Measurements from ENCODE around the gene SLC8B1. TPM values are rescaled to one million over a fixed set of nuclear protein-coding genes. Genes with fewer than 3 reads are reported as not detected.

Gene SLC8B1
- total RNA-seq, result 23.2 TPM

DNA sequence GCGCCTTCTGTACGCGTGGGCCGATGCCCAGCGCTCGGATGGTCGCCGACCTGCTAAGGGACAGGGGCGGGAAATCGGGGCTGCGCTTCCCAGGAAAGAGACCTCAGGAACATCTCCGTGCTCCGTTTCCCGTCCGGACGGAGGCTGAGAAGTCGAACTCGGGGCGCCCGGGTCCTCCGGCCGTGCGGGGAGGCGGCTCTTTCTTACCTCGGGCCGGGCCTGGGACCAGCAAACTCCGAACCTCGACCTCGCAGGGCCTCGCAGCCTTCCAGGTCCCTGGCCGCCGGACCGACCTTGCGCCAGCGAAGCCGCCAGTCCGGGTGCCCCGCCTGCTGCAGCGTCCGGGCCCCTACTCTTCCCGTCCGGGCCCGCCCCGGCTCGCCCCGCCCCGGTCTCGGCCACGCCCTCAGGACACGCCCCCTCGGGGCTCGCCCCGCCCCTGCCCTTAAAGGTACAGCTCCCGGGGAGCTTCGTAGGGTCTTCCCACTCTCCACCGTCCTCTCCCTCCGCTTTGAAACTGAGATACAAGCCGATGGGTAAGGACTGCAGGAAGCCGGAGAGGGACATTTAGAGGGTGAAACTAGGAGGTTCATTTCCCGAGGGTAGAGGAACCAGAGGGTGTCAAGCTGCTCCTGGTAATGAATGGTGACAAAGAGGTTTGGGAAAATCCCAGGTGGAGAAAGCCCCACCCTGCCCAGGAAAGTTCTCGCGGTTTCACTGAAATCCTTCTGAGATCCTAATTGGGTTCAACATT, at the start of gene SLC8B1:
SLC8B1 (minus strand) TSS at position 324 of the 754 bp plus-strand sequence. CDS start 2,231 bp downstream, outside the sequence.
- ATAC-seq (peak; percentile 99), DNase-seq (ENCODE audit: low spot score) (peak; percentile 94)

DNA sequence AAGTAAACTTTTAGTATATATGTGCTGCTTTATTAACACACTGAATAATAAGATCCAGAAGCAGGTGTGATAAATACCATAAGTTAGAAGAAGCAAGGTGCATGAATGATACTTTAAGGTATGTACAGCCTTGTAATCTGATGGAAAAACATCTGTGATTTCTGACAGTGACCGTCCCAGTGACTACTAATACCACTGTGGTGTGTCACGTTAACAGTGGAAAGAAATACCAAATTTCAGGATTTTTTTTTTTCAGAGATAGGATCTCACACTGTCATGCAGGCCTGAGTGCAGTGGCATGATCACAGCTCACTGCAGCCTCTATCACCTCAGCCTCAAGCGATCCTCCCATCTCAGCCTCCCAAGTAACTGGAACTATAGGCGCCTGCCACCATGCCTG, 47.3 kb upstream of the SLC8B1 start:
- ATAC-seq, result no peak

DNA sequence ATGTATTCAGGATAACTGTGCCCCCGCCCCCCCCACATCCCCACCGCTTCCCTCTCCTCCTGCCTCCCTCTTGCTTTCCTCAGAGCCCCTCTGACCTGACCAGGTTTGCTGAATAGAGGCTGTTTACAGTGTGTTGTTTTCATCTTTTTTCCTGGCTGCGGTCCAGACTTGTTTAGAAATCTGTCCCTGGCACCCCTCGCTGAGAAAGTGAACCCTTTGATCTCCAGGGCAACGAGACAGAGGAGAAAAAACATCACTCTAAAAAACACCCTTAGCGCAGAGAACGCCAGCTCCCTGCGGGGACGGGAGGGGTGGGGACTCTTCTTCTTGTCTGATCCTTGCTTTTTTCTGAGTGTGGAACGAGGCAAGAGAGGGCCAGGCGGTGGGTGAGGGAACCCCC, 46.3 kb upstream of the SLC8B1 start:
- DNase-seq (ENCODE audit: low spot score) (no peak), ATAC-seq (no peak)

More for the DNA sequence above, 47.3 kb upstream of the SLC8B1 start:
- DNase-seq (ENCODE audit: low spot score), result no peak

DNA sequence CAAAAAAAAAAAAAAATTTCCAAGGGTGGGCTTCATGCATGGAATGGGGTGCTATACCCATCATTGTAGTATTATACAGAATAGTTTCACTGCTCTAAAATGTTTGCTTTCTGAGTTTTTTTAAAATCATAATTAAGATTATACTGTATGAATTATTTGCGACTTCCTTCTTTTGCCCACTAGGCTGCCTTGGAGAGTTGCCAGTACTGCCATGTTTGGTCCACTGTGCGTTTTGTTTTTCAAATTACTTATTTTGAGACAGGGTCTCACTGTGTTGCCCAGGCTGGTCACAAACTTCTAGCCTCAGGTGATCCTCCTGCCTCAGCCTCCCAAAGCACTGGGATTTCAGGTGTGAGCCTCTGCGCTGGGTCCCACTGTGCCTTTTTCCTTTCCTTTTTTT, 43.4 kb upstream of the SLC8B1 start:
- DNase-seq (ENCODE audit: low spot score) (no peak), ATAC-seq (no peak)

DNA sequence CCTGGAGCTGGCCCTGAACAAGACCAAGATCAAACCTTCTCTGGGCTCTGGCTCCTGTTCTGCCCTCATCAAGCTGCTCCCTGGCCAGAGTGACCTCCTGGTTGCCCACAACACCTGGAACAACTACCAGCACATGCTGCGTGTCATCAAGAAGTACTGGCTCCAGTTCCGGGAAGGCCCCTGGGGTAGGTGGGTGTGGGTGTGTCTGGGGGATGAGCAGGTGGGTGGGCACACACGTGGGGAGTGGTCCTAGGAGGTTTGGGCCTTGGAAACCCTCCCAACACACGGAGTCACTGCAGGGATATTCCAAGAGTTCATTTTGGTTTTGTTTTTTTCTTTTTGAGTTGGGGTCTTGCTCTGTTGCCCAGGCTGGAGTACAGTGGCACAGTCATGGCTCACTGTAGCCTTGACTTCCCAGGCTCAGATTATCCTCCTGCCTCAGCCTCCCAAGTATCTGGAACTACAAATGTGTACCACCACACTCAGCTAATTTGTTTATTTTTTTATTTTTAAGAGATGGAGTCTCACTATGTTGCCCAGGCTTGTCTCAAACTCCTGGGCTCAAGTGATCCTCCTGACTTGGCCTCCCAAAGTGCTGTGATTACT, 40.0 kb upstream of the SLC8B1 start:
- ATAC-seq (no peak), DNase-seq (ENCODE audit: low spot score) (no peak)

DNA sequence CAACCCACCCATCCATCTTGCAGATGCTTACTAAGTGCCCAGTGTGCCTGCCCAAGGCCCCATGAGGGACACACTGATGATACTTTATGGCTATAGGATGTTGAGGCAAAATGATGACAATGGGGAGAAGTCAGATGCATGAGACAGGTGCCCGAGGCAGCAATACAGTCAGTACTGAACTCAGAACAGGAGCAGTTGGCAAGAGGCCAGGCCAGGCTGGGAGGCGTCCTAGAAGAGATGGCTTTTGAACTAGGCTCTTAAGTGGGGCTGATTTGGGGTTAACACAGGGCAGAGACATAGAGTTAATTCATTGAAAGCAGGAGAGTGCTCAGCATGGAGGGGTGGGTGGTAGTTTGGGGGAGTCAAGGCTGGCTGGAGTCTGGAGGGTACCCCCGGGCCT, 39.1 kb upstream of the SLC8B1 start:
- DNase-seq (ENCODE audit: low spot score) (no peak), ATAC-seq (no peak)

DNA sequence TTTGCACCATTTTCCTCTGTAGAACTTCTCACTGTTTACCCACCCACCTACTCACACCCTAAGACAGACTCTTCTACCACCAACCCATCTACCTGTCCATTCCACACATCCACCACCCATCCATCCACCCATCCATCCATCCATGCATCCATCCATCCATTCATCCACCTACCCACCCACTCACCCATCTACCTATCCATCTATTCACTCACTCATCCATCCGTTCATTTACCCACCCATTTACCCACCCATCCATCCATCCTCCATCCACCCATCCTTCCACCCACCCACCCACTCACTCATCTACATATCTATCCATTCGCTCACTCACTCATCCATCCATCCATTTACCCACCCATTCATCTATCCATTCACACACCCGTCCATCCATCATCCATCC, 38.5 kb upstream of the SLC8B1 start:
- ATAC-seq (no peak), DNase-seq (ENCODE audit: low spot score) (no peak)

DNA sequence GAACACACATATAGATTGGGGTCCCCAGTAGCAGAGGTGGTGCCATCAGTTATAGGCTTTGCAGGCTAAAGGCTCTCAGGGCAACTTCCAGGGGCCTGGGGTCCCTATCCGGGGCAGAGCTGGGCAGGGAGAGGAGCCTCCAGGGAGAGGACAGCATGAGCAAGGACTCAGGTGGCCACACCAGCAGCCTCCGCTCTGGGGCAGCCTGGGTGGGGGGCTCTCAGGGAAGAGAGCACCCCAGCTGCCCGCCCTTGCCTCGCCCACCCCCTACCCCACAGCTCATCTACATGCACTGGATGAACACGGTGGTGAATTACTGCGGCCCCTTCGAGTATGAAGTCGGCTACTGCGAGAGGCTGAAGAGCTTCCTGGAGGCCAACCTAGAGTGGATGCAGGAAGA, 37.5 kb upstream of the SLC8B1 start:
- DNase-seq (ENCODE audit: low spot score), result no peak
- ATAC-seq, result no peak

DNA sequence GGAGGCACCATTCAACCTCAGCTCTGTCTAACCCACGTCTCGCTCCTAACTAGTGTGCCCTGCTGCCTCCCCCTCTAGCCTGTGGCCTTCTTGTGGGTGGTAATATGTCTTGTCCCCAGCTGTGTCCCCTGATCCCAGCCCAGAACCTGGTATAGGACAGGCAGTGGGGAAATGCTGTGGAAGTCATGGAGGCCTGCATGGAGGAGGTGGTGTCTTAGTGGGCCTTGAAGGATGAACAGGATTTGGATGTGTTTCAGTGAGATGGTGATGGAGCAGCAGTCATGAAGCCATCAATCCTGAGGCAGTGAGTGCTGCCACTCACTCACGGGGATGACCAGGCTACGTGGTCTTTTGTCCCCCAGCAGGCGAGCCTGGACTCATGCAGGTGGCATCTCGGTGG, 36.9 kb upstream of the SLC8B1 start:
- DNase-seq (ENCODE audit: low spot score) (no peak), ATAC-seq (no peak)

DNA sequence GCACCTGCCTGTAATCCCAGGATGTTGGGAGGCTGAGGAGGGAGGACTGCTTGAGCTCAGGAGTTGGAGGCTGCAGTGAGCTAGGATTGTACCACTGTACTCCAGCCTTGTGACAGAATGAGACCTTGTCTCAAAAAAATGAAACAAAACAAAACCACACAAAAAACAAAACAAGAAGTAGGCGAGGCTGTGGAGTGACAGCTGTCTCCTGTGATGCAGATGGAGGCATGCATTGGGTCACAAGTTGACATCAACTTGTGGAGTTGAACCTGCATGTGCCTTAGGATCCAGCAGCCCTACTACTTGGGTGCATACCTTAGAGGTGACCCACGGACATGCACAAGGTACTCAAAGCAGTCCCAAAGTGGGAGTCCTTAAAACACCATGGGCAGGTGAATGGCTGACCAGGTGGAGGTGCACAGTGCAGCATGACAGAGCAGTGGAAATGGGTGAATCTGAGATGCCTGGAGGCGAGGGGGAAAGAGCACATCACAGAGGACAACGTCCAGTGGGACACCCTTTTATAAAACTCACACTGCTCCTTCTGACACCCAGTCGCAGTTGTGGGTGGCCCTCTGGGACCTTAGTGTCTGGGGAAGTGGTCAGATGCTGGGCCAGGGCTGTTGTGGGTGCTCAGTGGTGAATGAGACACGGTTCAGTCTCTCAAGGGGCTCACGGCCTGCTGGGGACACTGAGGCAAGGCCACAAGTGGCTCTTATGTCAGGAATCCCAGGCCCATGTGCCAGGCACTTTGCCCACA, 36.2 kb upstream of the SLC8B1 start:
- DNase-seq (ENCODE audit: low spot score) (no peak), ATAC-seq (no peak)

DNA sequence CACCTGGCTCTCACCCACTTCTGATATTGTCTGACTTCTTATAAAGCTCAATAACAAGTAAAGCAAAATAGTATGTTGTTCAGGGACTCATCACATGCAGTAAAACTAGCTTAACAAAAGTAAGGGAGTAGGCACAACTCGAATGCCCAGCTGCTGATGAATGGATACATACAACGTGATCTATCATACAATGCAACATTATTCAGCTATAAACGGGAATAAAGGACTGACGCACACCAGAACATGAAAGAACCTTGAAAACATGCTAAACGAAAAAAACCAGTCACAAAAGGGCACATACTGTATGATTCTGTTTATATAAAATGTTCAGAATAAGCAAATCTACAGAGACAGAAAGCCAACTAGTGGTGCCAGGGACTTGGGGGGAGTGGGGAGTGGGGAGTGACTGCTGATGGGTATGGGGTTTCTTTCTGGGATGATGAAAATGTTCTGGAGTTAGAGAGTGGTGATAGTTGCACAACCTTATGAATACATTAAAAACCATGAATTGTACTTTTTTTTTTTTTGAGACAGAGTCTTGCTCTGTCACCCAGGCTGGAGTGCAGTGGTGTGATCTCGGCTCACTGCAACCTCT, 34.6 kb upstream of the SLC8B1 start:
- DNase-seq (ENCODE audit: low spot score) (no peak), ATAC-seq (no peak)

DNA sequence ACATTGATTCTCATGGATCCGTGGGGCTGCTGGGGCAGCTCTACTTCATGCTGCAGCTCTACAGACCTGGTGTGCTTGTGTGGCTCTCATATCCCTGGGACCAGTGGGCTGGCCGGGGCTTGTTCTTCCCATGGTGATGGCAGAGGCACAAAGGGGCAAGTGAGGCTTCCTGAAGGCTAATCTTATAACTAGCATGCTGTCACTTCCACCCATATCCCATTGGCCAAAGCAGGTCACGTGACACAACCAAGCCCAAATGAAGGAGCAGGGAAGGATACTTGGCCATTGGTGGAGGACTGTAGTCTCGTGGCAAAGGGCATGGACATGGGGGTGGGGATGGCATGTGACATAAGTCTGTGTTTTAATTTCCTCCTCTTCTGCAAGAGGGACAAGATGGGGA, 33.4 kb upstream of the SLC8B1 start:
- ATAC-seq (no peak), DNase-seq (ENCODE audit: low spot score) (no peak)

DNA sequence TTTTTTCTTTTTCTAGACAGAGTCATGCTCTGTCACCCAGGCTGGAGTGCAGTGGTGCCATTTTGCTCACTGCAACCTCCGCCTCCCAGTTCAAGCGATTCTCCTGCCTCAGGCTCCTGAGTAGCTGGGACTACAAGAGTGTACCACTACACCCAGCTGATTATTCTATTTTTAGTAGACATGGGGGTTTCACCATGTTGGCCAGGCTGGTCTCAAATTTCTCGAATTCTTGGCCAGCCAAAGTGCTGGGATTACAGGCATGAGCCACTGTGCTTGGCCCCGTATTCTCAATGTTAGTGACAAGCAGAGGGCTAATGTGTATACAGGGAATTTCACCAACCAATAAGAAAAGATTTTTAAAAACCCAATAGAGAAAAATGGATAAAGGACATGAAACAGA, 31.9 kb upstream of the SLC8B1 start:
- no peak for DNase-seq (ENCODE audit: low spot score)
- ATAC-seq, result no peak

DNA sequence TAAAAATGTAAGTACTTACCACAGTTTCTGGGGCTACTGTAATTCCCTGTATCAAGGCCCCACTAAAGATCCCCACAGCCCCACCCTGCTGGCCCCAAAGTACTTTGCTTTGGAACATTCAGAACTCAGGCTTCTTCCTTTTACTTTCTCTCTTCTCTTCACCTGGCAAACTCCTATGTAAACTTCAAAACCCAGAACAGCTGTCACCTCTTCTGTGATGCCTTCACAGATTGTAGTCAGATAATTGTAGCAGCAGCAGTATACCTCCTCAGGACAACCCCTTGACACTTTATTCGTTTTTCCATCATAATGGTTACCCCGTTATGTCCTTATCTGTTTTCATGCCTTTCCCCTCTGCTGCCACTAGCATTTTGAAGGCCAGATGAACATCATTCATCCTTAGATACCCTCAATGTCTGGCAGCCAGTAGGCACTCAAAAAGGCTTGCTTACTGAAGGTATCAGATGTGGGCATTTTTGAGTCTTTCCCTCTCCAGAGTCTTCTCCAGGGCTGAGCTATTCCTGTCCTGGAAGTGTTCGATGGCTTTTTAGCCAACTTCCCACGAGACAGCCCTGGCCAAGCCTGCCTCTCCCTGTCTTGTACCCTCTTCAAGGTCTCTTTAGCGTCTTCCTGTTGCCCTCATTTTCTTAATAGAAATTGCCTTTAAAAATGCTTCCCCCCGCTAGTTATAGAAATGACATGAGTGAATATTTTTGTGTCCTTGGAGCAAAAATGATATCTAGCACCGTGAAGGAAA, 30.9 kb upstream of the SLC8B1 start:
- ATAC-seq (no peak), DNase-seq (ENCODE audit: low spot score) (no peak)

DNA sequence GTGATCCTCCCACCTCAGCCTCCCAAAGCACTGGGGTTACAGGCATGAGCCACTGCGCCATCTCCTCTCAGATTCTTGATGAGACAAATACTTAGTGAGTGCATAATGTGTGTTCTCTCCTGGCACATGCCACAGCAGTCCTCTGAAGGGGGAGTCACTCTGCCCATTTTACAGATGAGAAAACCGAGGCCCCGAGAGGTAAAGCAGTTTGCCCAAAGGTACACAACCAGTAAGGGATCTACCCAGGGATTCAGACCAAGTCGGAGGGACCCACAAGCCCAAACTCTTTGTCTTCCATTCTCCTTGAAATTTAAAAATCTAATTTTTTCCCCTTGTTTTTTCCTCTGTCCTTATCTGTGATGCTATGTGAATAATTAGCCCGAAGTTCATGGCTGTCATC, 29.8 kb upstream of the SLC8B1 start:
- ATAC-seq, result no peak
- DNase-seq (ENCODE audit: low spot score), result no peak

DNA sequence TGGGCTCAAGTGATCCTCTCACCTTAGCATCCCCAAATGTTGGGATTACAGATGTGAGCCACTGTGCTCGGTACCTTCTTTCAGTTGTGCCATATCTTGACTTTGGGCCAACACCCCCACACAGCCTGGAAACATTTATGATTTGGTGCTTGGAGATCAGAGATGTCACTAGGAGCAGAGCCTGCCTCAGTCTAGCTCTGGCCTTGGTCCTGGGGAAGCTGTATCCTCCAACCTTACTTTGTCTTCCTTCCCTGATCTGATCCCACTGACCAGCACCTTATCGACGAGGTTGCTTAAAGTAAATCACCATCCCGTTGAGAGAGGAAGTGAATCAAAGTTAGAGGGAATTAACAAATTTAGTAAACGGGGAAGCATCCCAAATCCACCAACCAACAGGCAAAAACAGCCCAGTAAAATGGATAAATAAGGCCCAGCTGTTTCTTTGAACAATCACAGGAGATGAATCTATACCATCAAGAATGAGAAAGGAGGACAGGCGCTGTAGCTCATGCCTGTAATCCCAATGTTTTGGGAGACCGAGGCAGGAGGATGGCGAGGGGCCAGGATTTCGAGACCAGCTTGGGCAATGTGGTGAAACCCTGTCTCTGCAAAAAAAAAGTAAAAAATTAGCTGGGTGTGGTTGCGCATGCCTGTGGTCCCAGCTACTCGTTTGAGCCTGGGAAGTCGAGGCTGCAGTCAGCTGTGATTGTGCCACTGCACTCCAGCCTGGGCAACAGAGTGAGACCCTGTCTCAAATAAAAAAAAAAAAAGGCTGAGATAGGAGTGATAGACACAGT, 26.9 kb upstream of the SLC8B1 start:
- DNase-seq (ENCODE audit: low spot score) (no peak), ATAC-seq (no peak)

DNA sequence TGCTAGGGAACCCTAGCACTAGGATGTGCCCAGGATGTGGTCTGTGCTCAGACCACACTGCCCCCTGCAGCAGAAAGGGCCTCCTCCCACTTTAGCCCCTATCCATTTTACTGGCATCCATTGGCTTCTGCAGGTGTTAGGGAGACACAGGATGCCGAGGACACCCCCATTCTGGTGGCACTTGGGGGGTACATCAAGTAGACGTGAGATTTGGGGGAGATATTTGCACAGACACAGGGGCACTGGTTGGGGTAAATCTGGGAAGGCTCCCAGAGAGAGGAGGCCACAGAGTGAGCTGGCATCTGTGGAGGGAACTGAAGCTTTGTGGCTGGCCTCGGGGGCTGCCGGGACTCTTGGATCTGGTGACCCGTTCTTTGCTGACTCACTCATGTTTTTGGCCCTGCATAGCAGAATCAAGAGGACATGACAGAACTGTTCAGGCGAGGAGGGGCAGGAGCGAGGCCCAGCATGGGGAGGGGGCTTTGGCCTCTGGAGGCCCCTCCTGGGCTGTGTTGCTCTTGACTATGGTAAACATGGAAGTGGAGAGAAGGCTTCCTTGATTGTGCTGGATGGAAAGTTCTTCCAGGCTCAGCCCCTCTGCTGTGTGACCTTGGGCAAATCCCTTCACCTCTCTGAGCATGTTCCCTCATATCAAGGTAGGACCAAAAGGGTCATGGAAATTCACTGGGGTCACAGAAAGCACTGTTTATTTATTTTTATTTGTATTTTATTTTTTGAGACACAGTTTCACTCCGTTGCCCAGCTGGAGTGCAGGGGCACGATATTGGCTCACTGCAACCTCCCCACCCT, 25.2 kb upstream of the SLC8B1 start:
- ATAC-seq, result no peak

DNA sequence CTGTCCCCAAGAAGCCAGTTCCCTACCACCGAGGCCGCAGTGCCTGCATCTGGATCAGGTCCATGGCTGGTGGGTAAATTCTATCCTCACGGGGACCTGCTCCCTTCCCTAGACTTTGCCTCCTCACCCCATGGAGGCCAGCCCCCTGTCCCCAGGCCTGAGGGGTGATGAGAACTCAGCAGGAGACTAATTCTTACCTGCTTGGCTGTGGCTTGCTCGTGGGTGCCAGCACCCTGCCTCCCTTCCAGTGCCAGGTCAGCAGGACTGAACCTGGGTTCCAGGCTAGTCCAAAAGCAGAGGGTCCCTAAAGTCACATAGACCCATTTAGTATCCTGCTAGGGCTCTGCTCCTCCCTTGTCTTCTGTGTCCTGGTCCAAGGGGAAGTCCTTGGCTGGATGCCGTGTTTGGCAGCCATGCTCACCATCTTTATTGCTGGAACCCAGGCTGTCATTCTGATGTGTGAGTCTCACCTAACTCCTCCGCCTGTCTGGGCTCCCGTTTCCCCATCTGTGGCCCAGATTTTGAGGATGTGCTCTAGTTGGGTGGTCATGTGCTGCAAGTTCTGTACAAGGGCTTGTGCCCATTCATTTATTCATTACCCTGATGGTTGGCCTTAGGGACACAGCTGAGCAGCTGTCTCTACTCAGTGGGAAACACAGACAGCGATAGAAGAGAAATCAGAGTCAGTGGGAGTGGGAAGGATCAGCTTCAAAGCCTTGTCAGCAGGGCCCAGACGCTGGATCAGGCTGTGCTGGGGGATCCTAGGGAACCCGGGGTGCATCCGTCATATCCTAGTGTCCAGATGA, 24.4 kb upstream of the SLC8B1 start:
- DNase-seq (ENCODE audit: low spot score), result peak; percentile 52
- ATAC-seq, result peak; percentile 16

More for the DNA sequence above, 25.2 kb upstream of the SLC8B1 start:
- DNase-seq (ENCODE audit: low spot score), result no peak

Data from left lobe of liver (tissue), 2 donors.